ENCODE data around the gene PPP2R2D.

DNA sequence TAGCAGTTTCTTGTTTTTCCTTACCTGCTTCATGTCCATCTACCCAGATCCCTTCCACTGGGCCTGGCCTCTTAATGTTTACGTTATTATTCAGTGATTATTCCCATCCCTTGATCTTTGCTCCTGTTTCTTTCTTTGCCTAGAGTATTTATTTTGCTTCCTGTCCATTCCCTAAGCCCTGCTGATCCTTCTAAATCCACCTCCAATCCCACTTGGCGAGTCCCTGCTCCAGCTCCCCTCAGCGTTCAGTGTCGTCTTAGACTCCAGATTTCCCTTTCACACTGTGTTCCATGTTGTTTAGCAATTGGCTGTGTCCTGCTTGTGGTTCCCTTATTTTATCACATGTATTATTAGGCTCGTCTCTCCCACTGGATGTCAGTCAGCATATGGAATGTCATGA lies 7.3 kb downstream of the PPP2R2D start:
- no peak for TF ChIP-seq POLR2A (IDR thresholded peaks at IDR 0.05)
- TF ChIP-seq, protein P1, sequence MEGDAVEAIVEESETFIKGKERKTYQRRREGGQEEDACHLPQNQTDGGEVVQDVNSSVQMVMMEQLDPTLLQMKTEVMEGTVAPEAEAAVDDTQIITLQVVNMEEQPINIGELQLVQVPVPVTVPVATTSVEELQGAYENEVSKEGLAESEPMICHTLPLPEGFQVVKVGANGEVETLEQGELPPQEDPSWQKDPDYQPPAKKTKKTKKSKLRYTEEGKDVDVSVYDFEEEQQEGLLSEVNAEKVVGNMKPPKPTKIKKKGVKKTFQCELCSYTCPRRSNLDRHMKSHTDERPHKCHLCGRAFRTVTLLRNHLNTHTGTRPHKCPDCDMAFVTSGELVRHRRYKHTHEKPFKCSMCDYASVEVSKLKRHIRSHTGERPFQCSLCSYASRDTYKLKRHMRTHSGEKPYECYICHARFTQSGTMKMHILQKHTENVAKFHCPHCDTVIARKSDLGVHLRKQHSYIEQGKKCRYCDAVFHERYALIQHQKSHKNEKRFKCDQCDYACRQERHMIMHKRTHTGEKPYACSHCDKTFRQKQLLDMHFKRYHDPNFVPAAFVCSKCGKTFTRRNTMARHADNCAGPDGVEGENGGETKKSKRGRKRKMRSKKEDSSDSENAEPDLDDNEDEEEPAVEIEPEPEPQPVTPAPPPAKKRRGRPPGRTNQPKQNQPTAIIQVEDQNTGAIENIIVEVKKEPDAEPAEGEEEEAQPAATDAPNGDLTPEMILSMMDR (IDR thresholded peaks at IDR 0.05) = no peak
